Panc1 (cell line): ENCODE data around the gene TSSC4. TPM values are rescaled to one million over a fixed set of nuclear protein-coding genes. Genes with fewer than 3 reads are reported as not detected.

Experiments used
- ATAC-seq: fragments of 200-7000 bp; cut with Tn5 transposase; 2 replicates; pipeline ENCODE4 v1.9.1; 2020; ENCODE audit warnings: mild to moderate bottlenecking, moderate library complexity
- BruUV-seq: library from RNA; stranded (reverse); fragments of 400-500 nt; replicated peaks from 2 replicates; lab custom pipeline; 2021; lab: Mats Ljungman, UMichigan
- CTCF ChIA-PET: fragments of 300-600 bp; sonication (Branson Sonifier 250); formaldehyde crosslinking; loops from one replicate; lab custom pipeline; 2022; ENCODE audit warnings: antibody characterized with exemption; lab: Charles Lee
- POLR2A ChIA-PET: fragments of 300-600 bp; sonication (Branson Sonifier 250); formaldehyde crosslinking; loops from one replicate; lab custom pipeline; 2022; ENCODE audit warnings: antibody characterized with exemption; lab: Charles Lee
- DNase-seq: peaks from one replicate; pipeline ENCODE4 v3.0.0-alpha.2; 2010; ENCODE audit warnings: low read depth, low spot score
- H3K27ac ChIP-seq: 2 replicates; pipeline ENCODE4 v1.5.1; 2011; ENCODE audit warnings: mild to moderate bottlenecking, low read length, inconsistent platforms
- H3K27me3 ChIP-seq: fragments of 200-500 bp; sonication (Bioruptor generic); 2 replicates; pipeline ENCODE4 v1.6.0; 2014; ENCODE audit warnings: low read length, inconsistent platforms; ENCODE audit not compliant: control insufficient read depth, insufficient read depth
- H3K36me3 ChIP-seq: fragments of 200-500 bp; sonication (Bioruptor generic); 2 replicates; pipeline ENCODE4 v1.5.1; 2014; ENCODE audit warnings: inconsistent platforms, mild to moderate bottlenecking, low read length, moderate library complexity; ENCODE audit not compliant: control insufficient read depth, insufficient read depth
- H3K4me1 ChIP-seq: 2 replicates; pipeline ENCODE4 v1.5.1; 2011; ENCODE audit warnings: inconsistent platforms, mild to moderate bottlenecking, low read length, moderate library complexity; ENCODE audit not compliant: control insufficient read depth, insufficient read depth
- H3K4me3 ChIP-seq, 2 experiments: 2 replicates each; pipeline ENCODE4 v1.5.1; 2011 to 2012; ENCODE audit warnings: low read depth in 2 of 2, low read length in 2 of 2, mild to moderate bottlenecking in 2 of 2, inconsistent platforms in 1 of 2, moderate library complexity in 1 of 2
- H3K9me3 ChIP-seq: fragments of 200-500 bp; sonication (Bioruptor generic); 2 replicates; pipeline ENCODE4 v1.5.1; 2014; ENCODE audit warnings: low read depth, mild to moderate bottlenecking, inconsistent platforms, low read length, moderate library complexity; ENCODE audit not compliant: control insufficient read depth, insufficient read depth
- CTCF ChIP-seq: fragments of 450-650 bp; IDR thresholded peaks from 2 replicates; pipeline ENCODE4 v1.5.1; 2017; ENCODE audit warnings: mild to moderate bottlenecking
- POLR2AphosphoS5 ChIP-seq: IDR thresholded peaks from 2 replicates; pipeline ENCODE4 v1.6.1; 2012; ENCODE audit warnings: mild to moderate bottlenecking, low read depth, low read length, moderate library complexity
- SIN3A ChIP-seq: IDR thresholded peaks from 2 replicates; pipeline ENCODE4 v1.6.1; 2012; ENCODE audit warnings: low read depth, mild to moderate bottlenecking, low read length, moderate library complexity, borderline replicate concordance; ENCODE audit not compliant: insufficient read depth
- TCF7L2 ChIP-seq: IDR thresholded peaks from 2 replicates; pipeline ENCODE4 v1.6.1; 2011; ENCODE audit warnings: mild to moderate bottlenecking, low read depth, low read length, inconsistent platforms
- in situ Hi-C: cut with HindIII; loops from 2 replicates; pipeline ENCODE4 v1.10.0; 2016; ENCODE audit warnings: low sequenced_read_pairs, low pct_unique_long_range_greater_than_20kb
- intact Hi-C: fragments of 100-400 bp; cut with micrococcal nuclease; formaldehyde crosslinking; loops from one replicate; pipeline ENCODE4 v1.10.0; 2022; ENCODE audit not compliant: unreplicated experiment
- total RNA-seq: library from RNA; stranded (reverse); gene quantifications from one replicate; pipeline ENCODE4 v1.2.1, GENCODE V29; 2021; ENCODE audit not compliant: unreplicated experiment
- TF ChIP-seq, protein P1 (sequence below), 2 experiments: IDR thresholded peaks; 2 replicates each; pipeline ENCODE4 v1.6.1; 2011 to 2012; ENCODE audit warnings: low read depth in 2 of 2, control low read depth in 1 of 2, low read length in 1 of 2, mild to moderate bottlenecking in 1 of 2, moderate library complexity in 1 of 2; ENCODE audit not compliant: insufficient read depth in 1 of 2

Gene TSSC4
- total RNA-seq, 1 experiment from 2014 or later, result 132 TPM

- Histone ChIP-seq H3K4me1 (no peaks in the 10 kb centered on the region), H3K27ac (no peak overlapping the region), H3K27me3 (peaks cover 4% of the 10 kb centered on the region; the same call in 1 of the 2 replicates), H3K36me3 (no peaks in the 10 kb centered on the region), H3K4me3 (no peak overlapping the region), H3K9me3 (no peaks in the 10 kb centered on the region)
- ATAC-seq (no peak), DNase-seq (no peak)
- in situ Hi-C loops, result no loop called here
- POLR2A ChIA-PET, result no interaction called here
- no peak for TF ChIP-seq CTCF
- TF ChIP-seq, protein P1, sequence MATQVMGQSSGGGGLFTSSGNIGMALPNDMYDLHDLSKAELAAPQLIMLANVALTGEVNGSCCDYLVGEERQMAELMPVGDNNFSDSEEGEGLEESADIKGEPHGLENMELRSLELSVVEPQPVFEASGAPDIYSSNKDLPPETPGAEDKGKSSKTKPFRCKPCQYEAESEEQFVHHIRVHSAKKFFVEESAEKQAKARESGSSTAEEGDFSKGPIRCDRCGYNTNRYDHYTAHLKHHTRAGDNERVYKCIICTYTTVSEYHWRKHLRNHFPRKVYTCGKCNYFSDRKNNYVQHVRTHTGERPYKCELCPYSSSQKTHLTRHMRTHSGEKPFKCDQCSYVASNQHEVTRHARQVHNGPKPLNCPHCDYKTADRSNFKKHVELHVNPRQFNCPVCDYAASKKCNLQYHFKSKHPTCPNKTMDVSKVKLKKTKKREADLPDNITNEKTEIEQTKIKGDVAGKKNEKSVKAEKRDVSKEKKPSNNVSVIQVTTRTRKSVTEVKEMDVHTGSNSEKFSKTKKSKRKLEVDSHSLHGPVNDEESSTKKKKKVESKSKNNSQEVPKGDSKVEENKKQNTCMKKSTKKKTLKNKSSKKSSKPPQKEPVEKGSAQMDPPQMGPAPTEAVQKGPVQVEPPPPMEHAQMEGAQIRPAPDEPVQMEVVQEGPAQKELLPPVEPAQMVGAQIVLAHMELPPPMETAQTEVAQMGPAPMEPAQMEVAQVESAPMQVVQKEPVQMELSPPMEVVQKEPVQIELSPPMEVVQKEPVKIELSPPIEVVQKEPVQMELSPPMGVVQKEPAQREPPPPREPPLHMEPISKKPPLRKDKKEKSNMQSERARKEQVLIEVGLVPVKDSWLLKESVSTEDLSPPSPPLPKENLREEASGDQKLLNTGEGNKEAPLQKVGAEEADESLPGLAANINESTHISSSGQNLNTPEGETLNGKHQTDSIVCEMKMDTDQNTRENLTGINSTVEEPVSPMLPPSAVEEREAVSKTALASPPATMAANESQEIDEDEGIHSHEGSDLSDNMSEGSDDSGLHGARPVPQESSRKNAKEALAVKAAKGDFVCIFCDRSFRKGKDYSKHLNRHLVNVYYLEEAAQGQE (IDR thresholded peaks at IDR 0.05; ENCODE audit: insufficient read depth in 1 of 2, low read depth in 2 of 2, low read length in 1 of 2), result no peak
- no peak for TF ChIP-seq POLR2AphosphoS5
- no peak for TF ChIP-seq SIN3A
- no peak for TF ChIP-seq TCF7L2
- intact Hi-C loops, result no loop called here
- no TSS peak for BruUV-seq
- CTCF ChIA-PET, result no interaction called here
Observed at GRCh38 chr11:2440646-2441045, 40.1 kb downstream of the TSSC4 start.

DNA sequence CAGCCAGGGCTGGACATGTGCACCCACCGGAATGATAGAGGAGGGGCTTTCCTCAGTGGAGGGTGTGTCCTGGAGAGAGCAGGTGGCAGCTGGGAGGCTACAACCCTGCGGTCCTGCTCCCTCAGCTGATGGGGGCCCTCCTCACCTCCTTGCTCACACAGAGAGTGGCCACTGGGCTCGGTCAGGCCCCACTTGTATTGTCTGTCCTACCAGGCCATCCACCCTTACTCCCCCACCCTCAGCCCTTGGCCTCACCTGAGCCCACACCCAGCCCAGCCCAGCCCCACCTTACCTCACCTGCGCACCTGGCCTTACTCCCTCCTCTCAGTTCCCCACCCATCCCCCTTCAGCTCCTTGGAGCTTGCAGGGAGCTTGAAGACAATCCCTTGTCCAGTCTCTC is 40.6 kb downstream of the TSSC4 start:
- Histone ChIP-seq H3K27me3 (peaks cover 4% of the 10 kb centered on the region; the same call in 1 of the 2 replicates), H3K36me3 (no peaks in the 10 kb centered on the region), H3K27ac (no peak overlapping the region), H3K9me3 (no peaks in the 10 kb centered on the region), H3K4me3 (no peak overlapping the region), H3K4me1 (peaks cover 5% of the 10 kb centered on the region; the same call in 1 of the 2 replicates)
- ChIA-PET CTCF (no interaction called here), POLR2A (no interaction called here)
- in situ Hi-C loops (no loop called here), intact Hi-C loops (no loop called here)
- no TSS peak for BruUV-seq
- TF ChIP-seq, protein P1 (IDR thresholded peaks at IDR 0.05; ENCODE audit: insufficient read depth in 1 of 2, low read depth in 2 of 2, low read length in 1 of 2), result no peak
- TF ChIP-seq POLR2AphosphoS5, result no peak
- DNase-seq, result no peak
- ATAC-seq, result no peak
